K562 (cell line): Measurements from ENCODE around the gene CBFA2T2. TPM values are rescaled to one million over a fixed set of nuclear protein-coding genes. Genes with fewer than 3 reads are reported as not detected.

Source experiments
- BDP1 ChIP-seq: IDR thresholded peaks from 3 replicates; pipeline ENCODE4 v1.6.1; 2011; ENCODE audit not compliant: insufficient read length, insufficient read depth
- CBX8 ChIP-seq: fragments of 200-600 bp; sonication (generic); IDR thresholded peaks from 2 replicates; pipeline ENCODE4 v1.6.1; 2012; ENCODE audit warnings: borderline replicate concordance, mixed run types, low read depth, mild to moderate bottlenecking, moderate library complexity, mixed read lengths, low read length, control low read depth, inconsistent platforms; ENCODE audit not compliant: poor library complexity, severe bottlenecking; ENCODE audit errors: extremely low read depth
- ELF1 ChIP-seq: fragments of 200-800 bp; sonication (Bioruptor generic); IDR thresholded peaks from 2 replicates; pipeline ENCODE4 v1.6.1; 2016; ENCODE audit warnings: missing genetic modification characterization, missing compliant biosample characterization
- EP400 ChIP-seq: fragments of 450-650 bp; IDR thresholded peaks from 2 replicates; pipeline ENCODE4 v1.6.1; 2017; ENCODE audit warnings: antibody characterized with exemption, mild to moderate bottlenecking, moderate library complexity
- FOXA3 ChIP-seq, 2 experiments: fragments of 450-650 bp in 1 of 2; sonication (generic) in 1 of 2; formaldehyde crosslinking; IDR thresholded peaks in 1 of 2; conservative IDR thresholded peaks in 1 of 2; 2 replicates each; pipeline versions ENCODE4 v1.4.0 to v1.8.0; 2020 to 2022; ENCODE audit warnings: mild to moderate bottlenecking in 2 of 2, missing genetic modification reagents in 1 of 2
- GMEB1 ChIP-seq: fragments of 250-450 bp; sonication (Bioruptor Pico); IDR thresholded peaks from 2 replicates; pipeline ENCODE4 v1.4.0; 2020; ENCODE audit warnings: mild to moderate bottlenecking
- HES1 ChIP-seq: fragments of 450-650 bp; IDR thresholded peaks from 2 replicates; pipeline ENCODE4 v1.6.1; 2016; ENCODE audit warnings: low read depth, mild to moderate bottlenecking, moderate library complexity
- MCM3 ChIP-seq: fragments of 450-650 bp; IDR thresholded peaks from 2 replicates; pipeline ENCODE4 v1.6.1; 2016
- MEF2D ChIP-seq: conservative IDR thresholded peaks from 2 replicates; pipeline ENCODE4 v1.6.1; 2016; ENCODE audit warnings: low read depth, missing genetic modification characterization, missing compliant biosample characterization
- MYC ChIP-seq, 2 experiments: fragments of 250-450 bp in 1 of 2; sonication (Bioruptor Pico) in 1 of 2; IDR thresholded peaks; 2 replicates each; pipeline versions ENCODE4 v1.5.1 to v1.6.1; 2012 to 2021; ENCODE audit warnings: low read depth in 2 of 2, borderline replicate concordance in 1 of 2, improper control_type of control experiment in 1 of 2, low read length in 1 of 2, mild to moderate bottlenecking in 1 of 2, moderate library complexity in 1 of 2
- MYNN ChIP-seq, 2 experiments: sonication (generic); formaldehyde crosslinking in 1 of 2; IDR thresholded peaks; 2 replicates each; pipeline versions ENCODE4 v1.5.0 to v1.6.1; 2016 to 2020; ENCODE audit warnings: antibody characterized with exemption in 1 of 2, missing genetic modification reagents in 1 of 2
- NBN ChIP-seq: fragments of 450-650 bp; IDR thresholded peaks from 2 replicates; pipeline ENCODE4 v1.6.1; 2016; ENCODE audit warnings: low read depth, mild to moderate bottlenecking
- NFATC3 ChIP-seq: fragments of 450-650 bp; IDR thresholded peaks from 2 replicates; pipeline ENCODE4 v1.6.1; 2017; ENCODE audit warnings: mild to moderate bottlenecking
- POLR2A ChIP-seq: fragments of 450-650 bp; conservative IDR thresholded peaks from 2 replicates; pipeline ENCODE4 v1.6.1; 2016
- RBBP5 ChIP-seq: fragments of 200-600 bp; sonication (generic); IDR thresholded peaks from 2 replicates; pipeline ENCODE4 v1.6.1; 2012; ENCODE audit warnings: borderline replicate concordance, mild to moderate bottlenecking, low read length, control low read depth, inconsistent platforms; ENCODE audit not compliant: insufficient read depth, poor library complexity, severe bottlenecking
- SRSF3 ChIP-seq: fragments of 200-400 bp; formaldehyde crosslinking; IDR thresholded peaks from 2 replicates; pipeline ENCODE4 v1.6.1; 2016; ENCODE audit warnings: mild to moderate bottlenecking, low read length, moderate library complexity; ENCODE audit not compliant: insufficient read depth
- SUPT5H ChIP-seq: fragments of 450-650 bp; IDR thresholded peaks from 2 replicates; pipeline ENCODE4 v1.6.1; 2016
- ZBTB8A ChIP-seq: fragments of 450-650 bp; IDR thresholded peaks from 2 replicates; pipeline ENCODE4 v1.6.1; 2018; ENCODE audit warnings: mild to moderate bottlenecking, moderate library complexity; ENCODE audit not compliant: partially characterized antibody
- ZNF133 ChIP-seq: fragments of 250-450 bp; sonication (Bioruptor Pico); IDR thresholded peaks from 2 replicates; pipeline ENCODE4 v1.4.0; 2020; ENCODE audit warnings: mild to moderate bottlenecking
- ZNF134 ChIP-seq: fragments of 250-450 bp; sonication (Bioruptor Pico); conservative IDR thresholded peaks from 2 replicates; pipeline ENCODE4 v1.4.0; 2020
- polyA plus RNA-seq, 8 experiments: library from polyadenylated mRNA; depleted of rRNA in 4 of 8; stranded (reverse) in 5 of 8; unstranded in 3 of 8; fragments of >200 nt; fragmentation: Nextera tagmentation in 2 of 8; fragmentation: Illumina TruSeq in 1 of 8; extraction: Ambion mirVana in 2 of 8; extraction: Trizol in 1 of 8; gene quantifications; 2 replicates each; pipeline versions ENCODE4 v1.2.1 to v1.2.3, GENCODE V29; 2011 to 2014; ENCODE audit warnings: inconsistent platforms in 1 of 8, missing spikeins in 1 of 8
- total RNA-seq, 7 experiments: library from RNA; depleted of rRNA in 6 of 7; stranded (reverse); fragments of >200 nt in 6 of 7; fragmentation: Illumina TruSeq in 2 of 7; extraction: Trizol in 2 of 7; gene quantifications; 2 replicates each; pipeline versions ENCODE4 v1.2.1 to v1.2.3, GENCODE V29; 2011 to 2021; ENCODE audit warnings: low replicate concordance in 1 of 7
- TF ChIP-seq, protein P1 (sequence below): fragments of 250-450 bp; sonication (Bioruptor Pico); IDR thresholded peaks from 2 replicates; pipeline ENCODE4 v1.5.0; 2021
- TF ChIP-seq, protein P2 (sequence below): fragments of 450-650 bp; IDR thresholded peaks from 2 replicates; pipeline ENCODE4 v1.6.1; 2014; ENCODE audit warnings: low read depth, mild to moderate bottlenecking, moderate library complexity, borderline replicate concordance

CBFA2T2 gene
- total and polyA plus RNA-seq, 9 of the 15 experiments (the other 6 are each of a cell fraction or from before 2014, with no cell fraction given): 0.27 to 9.6 (median 5.8) TPM

DNA sequence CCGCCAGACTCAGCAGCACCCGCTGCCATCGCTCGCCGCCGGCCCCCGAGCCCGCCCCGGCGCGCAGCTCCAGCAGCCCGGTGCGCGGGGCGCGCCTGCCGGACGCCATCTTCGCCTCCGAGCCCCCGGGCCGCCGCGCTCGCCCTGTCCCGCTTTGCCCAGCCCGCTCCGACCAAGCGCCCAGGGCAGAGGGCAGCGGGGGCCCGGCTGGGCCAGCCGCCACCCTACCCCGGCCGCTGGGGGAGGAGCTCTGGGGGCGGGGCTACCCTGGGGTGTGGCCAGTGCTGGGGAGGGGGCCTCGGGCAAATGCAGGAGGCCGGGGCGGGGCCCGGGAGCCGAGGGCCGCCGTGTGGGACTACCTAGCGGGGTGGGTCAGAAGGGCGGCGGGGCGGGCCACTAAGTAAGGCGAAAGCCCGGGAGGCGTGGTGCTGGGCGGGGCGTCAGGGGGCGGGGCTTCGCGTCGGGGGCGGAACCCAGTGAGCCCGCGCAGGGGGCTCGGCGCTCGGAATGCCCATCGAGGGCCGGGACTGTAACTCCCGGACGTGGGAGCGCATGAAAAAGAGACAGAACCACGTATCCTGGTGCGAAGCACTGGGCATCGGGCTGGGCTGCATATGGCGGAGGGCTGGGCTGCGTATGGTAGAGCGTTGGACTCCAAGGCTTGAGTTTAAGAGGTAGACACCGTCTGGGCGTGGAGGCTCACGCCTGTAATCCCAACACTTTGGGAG is 46.2 kb upstream of the CBFA2T2 start, which contains the start of gene SNTA1 (continued):
- TF ChIP-seq MYNN (IDR thresholded peaks at IDR 0.05): no peak
- no peak for TF ChIP-seq MYNN (CRISPR knock-in tag; IDR thresholded peaks at IDR 0.05)
- TF ChIP-seq HES1: no peak
- peak; percentile 65 for TF ChIP-seq RBBP5
- TF ChIP-seq ELF1 (tag): no peak
- TF ChIP-seq MYC (IDR thresholded peaks at IDR 0.05; ENCODE audit: low read depth, low read length): no peak
- no peak for TF ChIP-seq MYC (CRISPR knock-in tag; IDR thresholded peaks at IDR 0.05; ENCODE audit: borderline replicate concordance, low read depth)
- TF ChIP-seq, protein P1, sequence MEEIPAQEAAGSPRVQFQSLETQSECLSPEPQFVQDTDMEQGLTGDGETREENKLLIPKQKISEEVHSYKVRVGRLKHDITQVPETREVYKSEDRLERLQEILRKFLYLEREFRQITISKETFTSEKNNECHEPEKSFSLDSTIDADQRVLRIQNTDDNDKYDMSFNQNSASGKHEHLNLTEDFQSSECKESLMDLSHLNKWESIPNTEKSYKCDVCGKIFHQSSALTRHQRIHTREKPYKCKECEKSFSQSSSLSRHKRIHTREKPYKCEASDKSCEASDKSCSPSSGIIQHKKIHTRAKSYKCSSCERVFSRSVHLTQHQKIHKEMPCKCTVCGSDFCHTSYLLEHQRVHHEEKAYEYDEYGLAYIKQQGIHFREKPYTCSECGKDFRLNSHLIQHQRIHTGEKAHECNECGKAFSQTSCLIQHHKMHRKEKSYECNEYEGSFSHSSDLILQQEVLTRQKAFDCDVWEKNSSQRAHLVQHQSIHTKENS (CRISPR knock-in tag): no peak
- TF ChIP-seq POLR2A: peak; percentile 44; the same call in 1 of the 2 replicates
- TF ChIP-seq ZNF133 (CRISPR knock-in tag): no peak
- TF ChIP-seq NFATC3: no peak
- TF ChIP-seq MCM3: no peak
- no peak for TF ChIP-seq SUPT5H
- no peak for TF ChIP-seq GMEB1 (CRISPR knock-in tag)
- no peak for TF ChIP-seq FOXA3 (CRISPR knock-in tag; conservative IDR thresholded peaks at IDR 0.05 in 1 of 2, IDR thresholded peaks at IDR 0.05 in 1 of 2)
- TF ChIP-seq ZBTB8A: no peak
- TF ChIP-seq, protein P2, sequence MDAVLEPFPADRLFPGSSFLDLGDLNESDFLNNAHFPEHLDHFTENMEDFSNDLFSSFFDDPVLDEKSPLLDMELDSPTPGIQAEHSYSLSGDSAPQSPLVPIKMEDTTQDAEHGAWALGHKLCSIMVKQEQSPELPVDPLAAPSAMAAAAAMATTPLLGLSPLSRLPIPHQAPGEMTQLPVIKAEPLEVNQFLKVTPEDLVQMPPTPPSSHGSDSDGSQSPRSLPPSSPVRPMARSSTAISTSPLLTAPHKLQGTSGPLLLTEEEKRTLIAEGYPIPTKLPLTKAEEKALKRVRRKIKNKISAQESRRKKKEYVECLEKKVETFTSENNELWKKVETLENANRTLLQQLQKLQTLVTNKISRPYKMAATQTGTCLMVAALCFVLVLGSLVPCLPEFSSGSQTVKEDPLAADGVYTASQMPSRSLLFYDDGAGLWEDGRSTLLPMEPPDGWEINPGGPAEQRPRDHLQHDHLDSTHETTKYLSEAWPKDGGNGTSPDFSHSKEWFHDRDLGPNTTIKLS: no peak
- no peak for TF ChIP-seq BDP1
- no peak for TF ChIP-seq ZNF134 (CRISPR knock-in tag)
- no peak for TF ChIP-seq CBX8
- TF ChIP-seq MEF2D (tag): no peak
- no peak for TF ChIP-seq SRSF3
- 0 out of 2 replicates have a peak, but pooled peaks have one; percentile 27 for TF ChIP-seq NBN
- no peak for TF ChIP-seq EP400
